HG03025 (cell line): Measurements from ENCODE around the gene MGST2.

Source experiments
- ATAC-seq: cut with Tn5 transposase; IDR thresholded peaks from one replicate; pipeline ENCODE4 v1.9.1; 2021; ENCODE audit warnings: mild to moderate bottlenecking, moderate library complexity; ENCODE audit not compliant: unreplicated experiment, low FRiP score

The MGST2 gene

DNA sequence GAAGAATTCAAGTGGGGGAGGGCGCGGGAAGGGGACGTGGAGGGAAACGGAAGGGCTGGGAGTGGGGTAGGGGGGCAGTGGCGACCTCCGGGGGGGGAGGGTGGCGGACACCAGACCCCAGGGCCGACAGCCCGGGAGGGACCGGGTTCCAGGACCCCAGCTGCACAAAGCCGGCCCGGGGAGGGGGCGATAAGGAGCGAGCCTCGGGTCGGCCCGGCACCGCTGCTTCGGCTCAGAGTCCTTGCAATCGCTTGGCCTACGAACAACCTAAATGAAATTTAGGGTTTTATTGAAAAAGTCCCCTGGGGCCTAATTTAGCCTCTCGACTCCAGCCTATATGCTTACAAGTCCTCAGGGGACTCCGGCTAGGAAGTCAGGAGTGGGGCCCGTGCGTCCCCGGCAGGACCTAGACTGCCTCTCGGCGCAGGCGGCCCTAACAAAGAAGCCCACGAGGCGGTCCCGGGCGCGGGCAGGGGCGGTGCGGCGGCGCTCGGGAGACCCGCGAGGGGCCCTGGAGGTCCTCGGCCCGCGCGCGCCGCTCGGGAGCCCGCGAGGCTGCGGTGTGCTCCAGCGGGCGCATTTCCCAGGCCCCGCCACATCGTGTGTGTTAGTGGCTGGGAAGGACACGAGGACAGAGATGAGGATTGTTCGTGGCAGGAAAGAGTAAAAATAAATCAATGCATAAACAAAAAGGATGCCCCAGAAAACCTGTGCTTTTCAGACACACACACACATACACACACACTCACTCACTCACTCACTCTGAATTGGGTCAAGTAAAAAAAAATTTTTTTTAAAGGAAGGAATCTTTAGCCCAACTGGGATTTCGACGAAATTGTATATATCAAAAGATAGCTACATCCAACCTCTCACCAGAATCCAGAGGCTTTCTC is 70.0 kb downstream of the MGST2 start:
- ATAC-seq, result no peak

DNA sequence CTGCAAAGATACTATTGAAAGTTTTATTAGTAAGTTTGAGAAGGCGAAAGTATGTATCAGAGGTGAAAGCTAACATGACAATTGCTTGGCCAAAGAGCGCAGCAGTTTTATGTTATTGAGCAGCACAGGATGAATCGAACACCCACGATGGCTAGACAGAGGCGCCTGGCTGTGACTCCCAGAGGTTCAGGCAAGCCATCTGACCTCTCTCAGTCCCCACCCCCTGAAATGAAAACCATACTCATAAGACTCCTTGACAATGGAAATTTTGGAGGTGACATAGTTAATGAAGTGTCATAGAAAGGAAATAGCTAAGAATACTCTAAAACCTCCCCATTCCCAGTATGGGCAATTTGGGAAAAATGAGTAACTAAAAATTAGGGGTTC is 70.6 kb downstream of the MGST2 start:
- ATAC-seq, result no peak

DNA sequence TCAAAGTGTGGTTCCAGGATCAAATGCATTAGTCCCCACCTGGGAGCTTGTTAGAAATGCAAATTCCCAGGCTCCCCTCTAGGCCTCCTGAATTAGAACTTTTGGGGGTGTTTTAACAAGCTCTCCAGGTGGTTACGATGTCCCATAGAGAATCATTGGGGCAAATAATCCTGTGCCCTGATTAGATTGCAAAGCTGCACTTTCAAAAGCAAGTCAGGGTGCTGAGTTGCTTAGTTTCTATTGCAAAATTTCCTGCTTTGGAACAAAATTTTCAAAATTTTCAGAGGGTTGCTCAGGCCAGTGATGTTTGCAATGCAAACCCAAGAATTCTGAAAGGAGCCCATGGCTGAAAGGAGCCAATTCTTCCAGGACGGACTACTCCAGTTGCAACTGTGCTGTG is 71.0 kb downstream of the MGST2 start:
- no peak for ATAC-seq

DNA sequence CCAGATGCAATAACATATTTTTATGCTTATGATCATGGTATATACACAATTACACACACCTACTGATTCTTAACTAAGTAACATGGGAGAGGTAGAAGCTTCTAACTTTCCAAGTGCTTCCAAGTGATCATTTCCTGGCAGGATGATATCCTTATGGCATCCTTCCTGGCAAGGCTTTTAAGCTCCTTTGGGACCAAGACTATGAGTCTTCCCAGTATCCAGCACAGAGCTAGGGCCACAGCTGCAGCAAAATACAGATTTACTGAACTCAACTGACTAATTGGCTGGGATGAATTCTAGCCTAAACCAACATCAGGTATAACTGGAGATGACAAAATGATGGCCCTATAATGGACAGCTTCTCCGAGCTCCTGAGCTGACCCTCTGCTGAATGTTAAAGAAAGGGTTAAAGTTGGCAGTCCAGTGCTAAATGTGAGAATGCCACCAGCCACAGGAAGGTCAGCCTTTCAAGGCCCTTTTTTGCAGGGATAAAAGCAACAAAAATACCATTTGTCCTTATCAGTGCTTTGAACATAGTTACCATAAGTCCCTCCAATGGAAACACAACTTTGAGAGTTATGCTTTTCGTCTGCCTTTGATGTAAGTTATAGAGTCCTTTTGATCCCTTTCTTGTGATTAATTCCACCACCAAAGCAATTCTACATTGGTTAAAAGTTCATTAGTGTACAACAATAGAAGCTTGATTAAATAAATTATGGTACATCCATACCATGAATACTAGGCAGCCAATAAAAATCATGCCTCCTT is 73.4 kb downstream of the MGST2 start:
- ATAC-seq, result no peak

DNA sequence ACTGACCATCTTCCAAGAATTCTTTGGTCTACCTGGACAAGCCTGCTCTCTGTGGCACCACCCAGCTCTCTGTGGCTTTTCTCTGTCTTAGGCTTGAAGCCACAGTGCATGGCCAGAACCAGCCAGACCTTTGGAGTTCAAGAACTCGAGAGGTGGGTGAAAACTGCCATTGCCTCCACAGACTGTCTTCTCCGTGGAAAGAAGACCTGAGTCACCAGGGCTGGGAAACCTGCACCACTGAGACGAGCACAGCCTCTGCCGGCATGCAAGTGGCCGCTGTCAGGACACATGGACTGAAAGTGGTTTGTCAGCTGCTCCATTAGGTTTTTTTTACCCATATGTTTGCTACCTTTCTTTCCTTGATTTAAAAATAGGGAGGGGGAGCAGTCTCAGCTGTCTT is 74.5 kb downstream of the MGST2 start:
- ATAC-seq, result no peak

DNA sequence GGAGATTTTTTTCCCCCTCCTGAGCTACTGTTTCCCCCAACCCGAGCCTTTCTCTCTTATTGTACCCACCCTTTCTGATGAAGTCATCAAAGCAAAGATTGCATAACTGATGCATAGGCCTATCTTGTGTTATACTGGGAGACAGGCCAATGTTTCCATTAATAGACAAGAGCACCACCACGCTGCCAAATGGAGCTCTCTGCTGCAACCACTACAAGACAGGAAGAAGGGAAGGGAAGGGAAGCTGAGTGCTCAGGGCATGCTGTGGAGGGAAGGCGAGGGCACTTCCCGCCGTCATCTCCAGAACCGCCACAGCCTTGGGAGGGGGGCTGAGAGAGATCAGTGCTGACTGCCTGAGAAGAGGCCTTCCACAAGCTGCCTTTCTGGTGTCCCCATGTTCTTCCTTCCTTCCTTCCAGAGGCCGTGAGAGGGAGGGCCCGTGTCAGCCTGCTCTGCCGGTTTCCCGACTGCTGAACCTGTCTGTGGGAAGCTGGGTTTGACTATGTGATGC is 75.0 kb downstream of the MGST2 start:
- no peak for ATAC-seq

DNA sequence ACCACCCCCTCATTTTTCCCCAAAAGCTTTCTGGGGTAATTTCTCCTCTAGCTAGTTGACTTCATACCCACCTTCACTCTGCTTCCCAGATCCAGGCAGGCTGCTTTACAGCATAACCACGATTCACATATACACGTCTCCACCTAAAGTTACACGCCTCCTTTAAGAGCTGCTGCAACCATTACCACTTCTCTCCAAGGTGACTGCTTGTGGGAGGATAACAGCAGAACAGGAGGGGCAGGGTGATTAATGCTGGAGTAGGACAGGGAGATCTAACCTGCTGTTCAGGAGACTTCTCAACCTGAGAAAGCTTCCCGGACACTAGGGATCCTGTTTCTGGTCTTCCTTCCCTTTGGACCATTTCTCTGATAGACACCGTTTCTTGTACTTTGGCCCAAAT is 77.4 kb downstream of the MGST2 start:
- ATAC-seq, result no peak

DNA sequence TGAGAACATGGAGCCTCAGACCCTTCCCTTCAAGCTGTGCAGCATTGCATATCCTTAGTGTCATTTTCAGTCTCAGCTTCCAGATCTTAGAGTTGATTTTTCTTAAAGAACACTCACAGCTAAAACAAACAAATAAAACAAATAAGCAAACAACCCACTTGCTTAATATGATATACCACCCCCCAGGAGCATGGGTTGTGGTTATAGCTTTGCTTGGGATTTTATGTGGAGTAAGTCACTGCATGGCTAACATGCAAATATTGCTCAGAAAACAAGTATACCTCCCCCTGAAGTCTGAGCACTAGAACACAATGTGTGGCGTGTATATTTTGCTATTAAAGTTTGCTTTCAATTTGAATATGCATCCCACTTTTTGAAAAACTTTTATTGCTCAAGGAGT is 78.6 kb downstream of the MGST2 start:
- ATAC-seq, result no peak

DNA sequence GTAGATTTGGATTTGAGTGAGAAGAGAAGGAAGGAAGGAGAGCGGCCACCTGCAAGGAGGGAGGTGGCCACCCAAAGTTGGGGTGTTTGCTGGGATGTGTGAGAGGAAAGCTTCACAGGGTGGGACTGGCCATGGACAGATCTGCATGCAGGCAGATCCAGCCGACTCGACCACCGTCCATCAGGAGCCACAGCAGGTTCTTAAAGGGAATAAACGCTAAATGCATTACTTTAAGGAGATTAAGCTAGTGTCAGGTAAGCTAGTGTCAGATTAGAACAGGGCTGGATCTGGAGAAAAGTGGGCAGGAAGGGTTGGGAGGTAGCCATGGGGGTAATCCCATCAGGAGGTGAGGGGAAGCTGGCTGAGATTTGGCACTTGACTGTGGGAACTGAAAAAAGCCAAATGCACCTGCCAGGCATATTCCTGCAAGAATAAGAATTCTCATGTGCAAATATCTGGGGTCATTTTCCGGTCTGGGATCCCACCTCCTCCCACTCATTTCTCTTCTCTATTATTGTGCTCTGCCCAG is 79.6 kb downstream of the MGST2 start:
- no peak for ATAC-seq

DNA sequence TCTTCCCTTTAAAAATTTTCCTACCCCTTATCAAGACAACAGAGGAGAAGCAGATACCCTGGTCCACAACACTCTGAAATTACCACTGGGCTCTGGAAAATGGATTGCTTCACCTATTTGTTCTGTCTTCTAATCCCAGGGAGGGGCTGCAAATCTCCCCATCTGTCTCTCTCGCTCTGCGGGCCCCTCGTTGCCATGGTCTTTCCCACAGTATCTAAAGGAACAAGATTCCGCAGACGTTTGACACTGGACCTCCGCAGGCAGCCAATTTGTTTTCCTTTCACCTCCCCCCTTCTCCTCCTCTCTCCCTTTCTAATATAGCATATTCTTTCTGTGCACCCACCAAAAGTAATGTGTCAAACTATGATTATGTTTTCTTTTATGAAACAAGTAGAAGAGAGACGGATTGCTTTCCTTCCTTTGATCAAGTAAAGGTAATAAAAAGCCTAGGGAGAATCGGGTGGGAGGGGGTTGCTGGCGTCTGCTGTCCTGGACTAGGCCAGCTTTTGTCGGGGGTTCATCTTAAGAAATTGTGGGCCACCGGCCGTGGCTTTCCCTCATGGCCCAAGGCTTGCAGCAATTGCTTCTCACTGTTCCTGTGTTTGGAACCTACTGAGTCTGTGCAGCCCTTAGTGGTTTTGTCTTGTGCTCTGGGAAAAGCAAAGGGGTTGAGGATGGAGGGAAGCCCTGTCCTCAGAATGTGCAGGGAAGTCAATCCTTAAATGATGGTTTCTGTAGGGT is 81.0 kb downstream of the MGST2 start:
- ATAC-seq, result no peak

DNA sequence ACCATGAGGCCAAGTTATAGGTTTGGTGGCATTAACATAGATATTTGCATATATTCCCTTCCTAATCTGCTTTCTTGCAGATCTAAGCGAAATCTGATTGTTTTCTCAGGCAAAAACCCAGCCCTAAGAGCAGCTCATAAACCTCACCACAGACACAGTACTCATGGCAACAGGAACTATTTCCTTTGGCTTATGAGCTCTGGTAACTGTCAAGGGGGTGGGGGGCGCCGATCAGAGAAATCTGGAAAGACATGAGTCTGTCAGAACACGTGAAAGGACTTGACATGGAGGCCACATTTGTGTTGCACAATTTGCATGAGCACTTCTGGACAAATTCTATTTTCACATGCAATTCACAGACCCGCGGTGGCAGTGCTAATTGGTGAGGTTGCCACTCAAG is 83.7 kb downstream of the MGST2 start:
- ATAC-seq, result no peak

DNA sequence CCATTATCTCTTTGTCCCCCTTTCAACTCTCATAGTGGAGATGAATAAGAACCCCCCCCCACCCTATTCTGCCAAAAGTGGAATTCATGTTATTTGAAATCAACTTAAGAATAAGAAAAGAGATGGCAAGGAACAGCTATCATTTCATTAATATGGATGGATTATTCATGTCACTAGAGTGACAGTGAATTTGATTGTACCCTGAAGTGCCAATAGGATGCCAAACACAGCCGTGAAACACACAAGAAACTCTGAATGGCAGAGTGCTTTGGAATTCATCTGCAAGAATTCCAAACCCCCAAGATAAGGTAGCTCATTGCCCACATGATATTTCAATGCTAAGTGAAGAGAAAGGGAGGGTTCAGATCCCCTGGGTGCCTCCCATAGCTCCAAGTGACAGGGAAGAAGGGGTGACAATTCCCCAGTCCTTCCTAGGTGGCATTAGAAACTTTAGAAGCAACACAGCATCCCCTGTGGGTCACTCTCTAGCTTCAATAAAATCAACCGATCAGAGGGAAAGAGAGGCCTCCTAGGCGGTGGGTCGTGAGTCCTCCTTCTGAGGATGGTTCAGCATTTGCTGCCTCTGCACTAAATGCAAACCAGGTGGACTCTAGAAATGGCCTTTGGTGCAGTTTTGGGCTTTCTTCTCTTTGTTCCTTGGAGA is 84.3 kb downstream of the MGST2 start:
- no peak for ATAC-seq

DNA sequence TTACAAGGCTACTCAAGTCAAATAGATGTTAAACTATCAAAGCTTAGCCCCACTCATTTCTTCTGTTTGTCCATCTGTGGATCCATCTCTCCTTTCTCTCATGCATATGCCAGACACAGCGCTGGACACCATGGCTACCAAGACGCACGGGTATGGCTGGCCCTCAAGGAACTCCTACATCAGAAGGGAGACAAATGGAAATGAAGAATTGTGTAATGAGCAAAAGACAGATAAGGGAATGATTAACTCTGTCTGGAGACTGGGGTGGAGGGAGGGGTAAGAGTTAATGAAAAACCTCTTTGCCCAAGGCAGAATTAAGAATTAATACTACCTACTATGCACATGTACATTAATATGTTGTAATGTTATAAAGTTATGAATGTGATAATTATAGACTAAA is 88.1 kb downstream of the MGST2 start:
- no peak for ATAC-seq
